Subcutaneous adipose tissue (tissue), 4 donors: Measurements from ENCODE around the gene WDR73. TPM values are rescaled to one million over a fixed set of nuclear protein-coding genes. Genes with fewer than 3 reads are reported as not detected.

Experiments
- CTCF ChIP-seq: fragments of 450-650 bp; IDR thresholded peaks from one replicate; pipeline ENCODE4 v1.5.1; 2016; ENCODE audit warnings: low read depth, mild to moderate bottlenecking, control low read depth, antibody characterized with exemption, moderate library complexity
- total RNA-seq, 4 donors: library from RNA; depleted of rRNA; stranded (reverse); fragments of >200 nt; gene quantifications; one replicate each; pipeline ENCODE4 v1.1.0, GENCODE V29; 2016

Gene WDR73
- total RNA-seq, 4 donors from 2014 or later, result 9.5 to 19.8 (median 15.8) TPM

GRCh38 chr15:84666373-84666772 is 12.3 kb upstream of the WDR73 start:
- TF ChIP-seq CTCF, result no peak

GRCh38 chr15:84661001-84661400 is 6.9 kb upstream of the WDR73 start:
- no peak for TF ChIP-seq CTCF

- no peak for TF ChIP-seq CTCF
These were observed 6.1 kb upstream of the WDR73 start for GRCh38 chr15:84659904-84660781.

- no peak for TF ChIP-seq CTCF
These were observed 4.8 kb upstream of the WDR73 start for GRCh38 chr15:84658788-84659411.

- no peak for TF ChIP-seq CTCF
These were observed 4.2 kb upstream of the WDR73 start, which contains the start of gene NMB for GRCh38 chr15:84658080-84658787. Gene NMB (minus strand): TSS chr15:84658199. CDS start chr15:84658152, 47 bp downstream.

- no peak for TF ChIP-seq CTCF
These were observed 3.6 kb upstream of the WDR73 start for GRCh38 chr15:84657748-84658079.

- no peak for TF ChIP-seq CTCF
These were observed 2.9 kb upstream of the WDR73 start for GRCh38 chr15:84656972-84657371.
